Measurements from ENCODE around the gene ZG16B.

The ZG16B gene

DNA sequence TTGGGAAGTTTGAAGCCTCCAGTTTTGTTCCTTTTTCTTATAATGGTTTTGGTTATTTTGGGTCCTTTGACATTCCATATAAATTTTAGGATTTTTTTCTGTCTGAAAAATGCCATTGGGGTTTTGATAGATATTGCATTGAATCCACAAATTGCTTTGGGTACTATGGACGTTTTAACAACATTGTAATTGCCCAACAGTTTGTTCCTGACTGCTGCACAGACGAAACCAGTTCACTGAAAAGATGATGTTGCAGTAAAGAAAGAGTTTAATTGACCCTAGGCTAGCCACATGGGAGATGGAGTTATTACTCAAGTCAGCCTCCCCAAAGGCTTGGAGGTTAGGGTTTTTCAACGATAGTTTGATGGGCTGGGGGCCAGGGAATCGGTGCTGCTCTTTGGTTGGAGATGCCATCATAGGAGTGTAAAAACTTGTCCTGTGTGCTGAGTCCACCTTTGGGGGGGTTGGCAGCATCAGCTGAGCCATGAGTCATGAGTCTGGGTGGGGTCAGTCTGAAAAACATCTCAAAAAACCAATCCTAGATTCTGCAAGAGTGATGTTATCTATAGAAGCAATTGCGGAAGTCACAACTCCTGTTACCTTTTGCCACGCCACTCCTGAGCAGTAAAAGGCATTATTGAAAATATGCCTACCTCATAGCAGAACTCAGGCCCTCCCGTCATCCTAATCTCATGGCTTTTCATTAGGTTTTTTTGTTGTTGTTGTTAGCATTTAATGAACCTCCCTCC, 34.5 kb upstream of the ZG16B start:
- no peak overlapping the region for H3K4me3 ChIP-seq (ENCODE audit: low read depth, low read length)
- TF ChIP-seq, protein P1, sequence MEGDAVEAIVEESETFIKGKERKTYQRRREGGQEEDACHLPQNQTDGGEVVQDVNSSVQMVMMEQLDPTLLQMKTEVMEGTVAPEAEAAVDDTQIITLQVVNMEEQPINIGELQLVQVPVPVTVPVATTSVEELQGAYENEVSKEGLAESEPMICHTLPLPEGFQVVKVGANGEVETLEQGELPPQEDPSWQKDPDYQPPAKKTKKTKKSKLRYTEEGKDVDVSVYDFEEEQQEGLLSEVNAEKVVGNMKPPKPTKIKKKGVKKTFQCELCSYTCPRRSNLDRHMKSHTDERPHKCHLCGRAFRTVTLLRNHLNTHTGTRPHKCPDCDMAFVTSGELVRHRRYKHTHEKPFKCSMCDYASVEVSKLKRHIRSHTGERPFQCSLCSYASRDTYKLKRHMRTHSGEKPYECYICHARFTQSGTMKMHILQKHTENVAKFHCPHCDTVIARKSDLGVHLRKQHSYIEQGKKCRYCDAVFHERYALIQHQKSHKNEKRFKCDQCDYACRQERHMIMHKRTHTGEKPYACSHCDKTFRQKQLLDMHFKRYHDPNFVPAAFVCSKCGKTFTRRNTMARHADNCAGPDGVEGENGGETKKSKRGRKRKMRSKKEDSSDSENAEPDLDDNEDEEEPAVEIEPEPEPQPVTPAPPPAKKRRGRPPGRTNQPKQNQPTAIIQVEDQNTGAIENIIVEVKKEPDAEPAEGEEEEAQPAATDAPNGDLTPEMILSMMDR (IDR thresholded peaks at IDR 0.05; ENCODE audit: control insufficient read depth, extremely low read depth, insufficient read depth) = no peak
- no peak for DNase-seq (ENCODE audit: low read depth)

DNA sequence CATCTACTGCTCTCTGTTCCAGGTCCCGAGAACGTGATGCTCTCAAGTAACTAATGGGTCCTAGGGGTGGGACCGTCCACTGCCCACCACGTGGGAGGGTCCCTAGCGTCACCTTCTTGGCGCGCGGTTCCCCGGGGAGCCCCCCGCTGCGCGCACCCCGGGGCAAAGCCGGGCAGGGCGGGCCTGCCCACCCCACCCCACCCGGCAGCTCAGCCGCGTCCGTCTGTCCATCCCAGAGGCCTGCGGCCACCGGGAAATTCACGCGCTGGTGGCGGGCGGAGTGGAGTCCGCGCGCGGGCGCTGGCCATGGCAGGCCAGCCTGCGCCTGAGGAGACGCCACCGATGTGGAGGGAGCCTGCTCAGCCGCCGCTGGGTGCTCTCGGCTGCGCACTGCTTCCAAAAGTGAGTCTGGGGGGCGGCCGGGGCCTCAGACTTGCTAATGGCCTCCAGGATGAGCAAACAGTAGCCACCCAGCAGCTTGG, 31.3 kb upstream of the ZG16B start:
- DNase-seq (ENCODE audit: low read depth) = no peak
- H3K4me3 ChIP-seq (ENCODE audit: low read depth, low read length) = no peak overlapping the region
- TF ChIP-seq, protein P1 (IDR thresholded peaks at IDR 0.05; ENCODE audit: control insufficient read depth, extremely low read depth, insufficient read depth) = no peak

DNA sequence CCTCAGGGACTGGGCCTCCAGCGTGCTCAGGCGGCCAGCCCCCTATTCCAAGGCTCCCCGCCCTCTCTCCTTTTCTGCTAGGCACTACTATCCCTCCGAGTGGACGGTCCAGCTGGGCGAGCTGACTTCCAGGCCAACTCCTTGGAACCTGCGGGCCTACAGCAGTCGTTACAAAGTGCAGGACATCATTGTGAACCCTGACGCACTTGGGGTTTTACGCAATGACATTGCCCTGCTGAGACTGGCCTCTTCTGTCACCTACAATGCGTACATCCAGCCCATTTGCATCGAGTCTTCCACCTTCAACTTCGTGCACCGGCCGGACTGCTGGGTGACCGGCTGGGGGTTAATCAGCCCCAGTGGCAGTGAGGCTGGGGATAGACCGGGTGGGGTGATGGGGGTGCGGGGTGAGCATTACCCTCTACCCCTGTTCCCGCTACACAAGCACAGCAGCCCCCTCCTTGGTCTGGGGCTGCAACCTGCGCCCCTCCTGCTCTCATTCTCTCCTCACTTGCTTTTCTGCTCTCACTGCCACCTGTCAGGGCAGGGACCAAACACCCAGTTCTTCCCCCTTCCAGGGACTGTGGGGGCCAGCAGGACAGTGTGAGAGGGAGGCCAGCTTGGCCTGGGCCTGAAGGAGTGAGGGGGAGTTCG, 30.8 kb upstream of the ZG16B start:
- H3K4me3 ChIP-seq (ENCODE audit: low read depth, low read length) = no peak overlapping the region
- DNase-seq (ENCODE audit: low read depth) = no peak
- TF ChIP-seq, protein P1 (IDR thresholded peaks at IDR 0.05; ENCODE audit: control insufficient read depth, extremely low read depth, insufficient read depth) = no peak

DNA sequence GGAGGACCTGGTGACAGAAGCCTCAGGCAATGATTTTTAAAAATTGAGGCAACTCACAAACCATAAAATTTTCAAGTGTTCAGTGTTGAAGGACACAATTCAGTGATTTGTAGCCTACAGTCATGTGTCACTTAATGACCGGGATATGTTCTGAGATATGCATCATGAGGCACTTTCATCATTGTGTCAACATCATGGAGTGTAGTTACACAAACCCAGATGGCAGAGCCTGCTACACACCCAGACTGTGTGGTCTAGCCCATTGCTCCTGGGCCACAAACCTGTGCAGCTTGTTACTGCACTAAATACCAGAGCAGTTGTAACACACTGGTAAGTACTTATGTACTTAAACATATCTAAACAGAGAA, 30.3 kb upstream of the ZG16B start:
- DNase-seq (ENCODE audit: low read depth) = peak; percentile 89
- TF ChIP-seq, protein P1 (IDR thresholded peaks at IDR 0.05; ENCODE audit: control insufficient read depth, extremely low read depth, insufficient read depth) = no peak
- H3K4me3 ChIP-seq (ENCODE audit: low read depth, low read length) = no peak overlapping the region

DNA sequence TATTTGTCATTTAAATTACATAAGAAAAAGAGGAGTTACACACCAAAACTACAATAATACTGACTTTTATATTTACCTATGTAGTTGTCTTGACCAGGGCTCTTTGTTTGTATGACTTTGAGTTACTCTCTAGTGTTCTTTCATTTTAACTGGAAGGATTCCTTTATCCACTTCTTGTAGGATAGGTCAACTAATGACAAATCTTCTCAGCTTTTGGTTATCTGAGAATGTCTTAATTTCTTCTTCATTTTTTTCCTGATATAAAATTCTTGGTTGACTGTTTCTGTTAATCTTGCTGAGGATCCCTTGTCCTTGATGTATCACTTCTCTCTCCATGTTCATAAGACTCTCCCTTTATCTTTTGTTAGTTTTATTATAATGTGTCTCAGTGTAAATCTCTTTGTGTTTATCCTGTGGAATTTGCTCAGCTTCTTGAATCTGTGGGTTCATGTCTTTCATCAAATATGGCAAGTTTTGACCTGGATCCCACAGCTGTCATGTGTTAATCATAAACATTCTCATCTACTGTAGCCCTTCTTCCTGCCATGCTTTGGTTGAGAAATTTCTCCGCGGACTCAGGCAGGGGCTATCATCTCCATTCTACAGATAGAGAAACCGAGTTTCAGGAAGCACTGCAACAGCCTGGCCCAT, 26.4 kb upstream of the ZG16B start:
- no peak for DNase-seq (ENCODE audit: low read depth)

DNA sequence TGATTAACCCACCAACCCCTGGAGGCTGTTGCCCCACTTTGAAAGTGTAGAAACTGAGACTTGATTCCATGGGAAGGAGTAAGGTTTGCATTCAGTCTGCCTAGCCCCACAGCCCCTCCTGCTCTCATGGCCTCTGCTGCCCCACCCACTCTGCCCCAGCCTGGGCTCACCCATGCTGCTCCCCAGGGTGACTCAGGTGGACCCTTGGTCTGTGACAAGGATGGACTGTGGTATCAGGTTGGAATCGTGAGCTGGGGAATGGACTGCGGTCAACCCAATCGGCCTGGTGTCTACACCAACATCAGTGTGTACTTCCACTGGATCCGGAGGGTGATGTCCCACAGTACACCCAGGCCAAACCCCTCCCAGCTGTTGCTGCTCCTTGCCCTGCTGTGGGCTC, 25.4 kb upstream of the ZG16B start:
- DNase-seq (ENCODE audit: low read depth) = no peak
- TF ChIP-seq, protein P1 (IDR thresholded peaks at IDR 0.05; ENCODE audit: control insufficient read depth, extremely low read depth, insufficient read depth) = no peak
- no peak overlapping the region for H3K4me3 ChIP-seq (ENCODE audit: low read depth, low read length)

More for the DNA sequence above, 26.4 kb upstream of the ZG16B start:
- TF ChIP-seq, protein P1 (IDR thresholded peaks at IDR 0.05; ENCODE audit: control insufficient read depth, extremely low read depth, insufficient read depth) = no peak
- H3K4me3 ChIP-seq (ENCODE audit: low read depth, low read length) = no peak overlapping the region
